Spleen (tissue), 7 donors: ENCODE measurements around the gene EEF1AKMT4.

Experiments used
- POLR2A ChIP-seq, 3 donors: fragments of 450-650 bp; IDR thresholded peaks; one replicate each; pipeline ENCODE4 v1.5.1; 2017; ENCODE audit warnings: antibody characterized with exemption in 3 of 3, mild to moderate bottlenecking in 1 of 3
- TF ChIP-seq, protein P1 (sequence below), 11 experiments: fragments of 200-600 bp in 7 of 11; fragments of 450-650 bp in 4 of 11; sonication (generic) in 4 of 11; IDR thresholded peaks in 8 of 11; conservative IDR thresholded peaks in 3 of 11; 1 replicate in 7 of 11; 2 replicates in 4 of 11; pipeline versions ENCODE4 v1.4.0 to v1.8.0; 2016 to 2021; ENCODE audit warnings: antibody characterized with exemption in 11 of 11, inconsistent platforms in 4 of 11, mild to moderate bottlenecking in 1 of 11
- donor health status: DM: no; HTN: no; CAD: no; lungs with moderate emphysema.
- donor health status: DM: no; HTN: no; CAD: no.
- donor health status: DM: no; HTN: no; CAD: no.

DNA sequence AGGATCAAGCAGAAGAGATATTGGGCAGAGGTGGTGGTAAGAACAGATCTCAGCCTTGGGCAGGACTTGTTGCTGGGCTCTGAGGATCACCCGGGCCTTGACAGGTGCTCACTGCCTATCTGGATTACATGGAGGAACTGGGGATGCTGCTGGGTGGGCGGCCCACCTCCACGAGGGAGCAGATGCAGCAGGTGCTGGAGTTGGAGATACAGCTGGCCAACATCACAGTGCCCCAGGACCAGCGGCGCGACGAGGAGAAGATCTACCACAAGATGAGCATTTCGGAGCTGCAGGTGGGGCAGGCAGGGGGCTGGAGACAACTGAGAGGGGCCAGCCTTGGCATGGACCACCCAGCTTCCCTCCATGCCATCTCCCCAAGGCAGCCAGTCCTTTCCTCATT lies 34.2 kb downstream of the EEF1AKMT4 start:
- TF ChIP-seq, protein P1, sequence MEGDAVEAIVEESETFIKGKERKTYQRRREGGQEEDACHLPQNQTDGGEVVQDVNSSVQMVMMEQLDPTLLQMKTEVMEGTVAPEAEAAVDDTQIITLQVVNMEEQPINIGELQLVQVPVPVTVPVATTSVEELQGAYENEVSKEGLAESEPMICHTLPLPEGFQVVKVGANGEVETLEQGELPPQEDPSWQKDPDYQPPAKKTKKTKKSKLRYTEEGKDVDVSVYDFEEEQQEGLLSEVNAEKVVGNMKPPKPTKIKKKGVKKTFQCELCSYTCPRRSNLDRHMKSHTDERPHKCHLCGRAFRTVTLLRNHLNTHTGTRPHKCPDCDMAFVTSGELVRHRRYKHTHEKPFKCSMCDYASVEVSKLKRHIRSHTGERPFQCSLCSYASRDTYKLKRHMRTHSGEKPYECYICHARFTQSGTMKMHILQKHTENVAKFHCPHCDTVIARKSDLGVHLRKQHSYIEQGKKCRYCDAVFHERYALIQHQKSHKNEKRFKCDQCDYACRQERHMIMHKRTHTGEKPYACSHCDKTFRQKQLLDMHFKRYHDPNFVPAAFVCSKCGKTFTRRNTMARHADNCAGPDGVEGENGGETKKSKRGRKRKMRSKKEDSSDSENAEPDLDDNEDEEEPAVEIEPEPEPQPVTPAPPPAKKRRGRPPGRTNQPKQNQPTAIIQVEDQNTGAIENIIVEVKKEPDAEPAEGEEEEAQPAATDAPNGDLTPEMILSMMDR (IDR thresholded peaks at IDR 0.05 in 8 of 11, conservative IDR thresholded peaks at IDR 0.05 in 3 of 11), result no peak
- TF ChIP-seq POLR2A (IDR thresholded peaks at IDR 0.05), result no peak
